Stimulated activated CD4-positive, alpha-beta T cell treated with anti-CD3 and anti-CD28 coated beads, Interleukin-1b, Interleukin-23, amount 100 ng/mL, for 1 hour (primary cell): Measurements from ENCODE around the gene IQCH.
A peak's percentile ranks its signal among the peaks of the same experiment; 100 is the strongest.

Source experiments
- DNase-seq, 2 donors: peaks; one replicate each; pipeline ENCODE4 v3.0.0-alpha.2; 2020; ENCODE audit warnings: low read depth in 2 of 2

Gene IQCH

DNA sequence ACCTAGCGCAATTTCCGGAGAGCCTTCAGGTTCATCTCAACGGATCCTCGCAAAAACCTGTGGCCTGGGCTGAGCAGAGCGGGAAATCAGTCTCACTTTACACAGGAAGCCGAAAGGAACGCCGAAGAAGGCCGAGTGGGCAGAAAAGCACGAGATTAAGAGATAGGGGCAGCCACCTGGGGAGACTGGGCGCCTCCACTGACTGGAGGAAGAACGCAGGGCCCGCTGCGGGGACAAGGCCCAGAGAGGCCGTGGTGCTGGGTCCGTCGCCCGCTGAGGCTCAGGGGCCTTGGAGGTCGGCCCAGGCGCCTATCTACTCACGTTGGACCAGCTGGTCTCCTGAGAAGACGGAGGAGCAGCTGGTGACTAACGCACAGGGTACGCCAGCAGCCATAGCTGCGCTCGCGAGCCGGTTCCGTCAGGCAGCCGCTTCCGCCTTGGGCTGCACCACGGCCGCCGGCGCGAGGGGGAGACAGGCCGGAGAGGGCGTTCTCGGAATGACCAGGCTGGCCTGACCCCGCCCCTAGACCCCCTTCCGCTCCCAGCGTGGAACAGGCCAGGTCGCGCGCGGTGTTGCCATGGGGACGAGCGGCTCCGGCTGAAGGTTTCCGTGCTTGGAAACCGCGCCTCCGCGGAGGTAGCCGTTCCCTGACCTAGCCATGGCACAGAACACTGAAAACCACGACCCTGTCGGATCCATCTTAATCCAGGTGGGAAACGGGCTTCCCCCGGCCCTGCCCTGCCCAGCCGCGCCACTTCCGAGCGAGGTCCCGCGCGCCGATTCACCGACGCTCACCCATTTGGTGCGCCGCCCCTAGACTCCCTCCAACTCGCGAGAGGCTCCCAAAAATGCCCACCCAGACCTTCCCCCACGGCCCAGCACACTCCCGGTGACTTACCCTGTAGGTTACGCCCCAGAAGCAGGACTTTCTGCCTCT lies at the start of gene IQCH, which contains the start of gene AAGAB:
Gene IQCH (plus strand): TSS at position 549 of the 938 bp plus-strand sequence. CDS start 111 bp downstream, at position 660.
Gene AAGAB (minus strand): TSS at position 424 of the 938 bp plus-strand sequence. CDS start 30 bp downstream, at position 394.
- peak; percentile 89 to 96 for DNase-seq

DNA sequence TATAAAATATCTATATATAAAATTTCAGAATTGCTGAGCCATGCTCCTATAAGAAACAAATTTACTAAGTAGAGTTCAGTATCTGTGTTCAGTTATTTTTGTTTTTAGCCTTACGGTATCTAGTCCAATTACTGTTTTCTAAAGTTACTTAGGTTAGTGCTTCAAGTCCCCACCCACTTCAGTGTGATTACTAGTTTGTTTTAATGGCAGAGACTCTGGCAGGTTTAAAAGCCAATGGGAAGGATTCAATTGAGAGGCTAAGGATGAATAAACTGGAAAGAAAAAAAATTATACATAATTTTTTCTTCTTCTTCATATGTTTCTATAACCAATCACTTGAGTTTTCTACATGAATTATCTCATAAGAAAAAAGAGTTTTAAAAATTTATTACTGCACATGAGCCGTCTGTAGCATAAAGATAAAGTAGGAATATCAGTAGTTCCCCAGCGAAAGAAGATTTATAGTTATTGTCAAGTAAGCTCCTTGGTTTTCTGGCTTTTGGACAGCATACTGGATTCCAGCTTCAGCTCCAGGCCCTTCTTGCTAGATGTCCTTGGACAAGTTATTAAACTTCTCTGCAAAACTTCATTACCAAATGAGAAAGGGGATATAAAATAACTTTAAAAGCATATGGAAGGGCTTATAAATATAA lies 46.9 kb upstream of the IQCH start:
- no peak for DNase-seq

DNA sequence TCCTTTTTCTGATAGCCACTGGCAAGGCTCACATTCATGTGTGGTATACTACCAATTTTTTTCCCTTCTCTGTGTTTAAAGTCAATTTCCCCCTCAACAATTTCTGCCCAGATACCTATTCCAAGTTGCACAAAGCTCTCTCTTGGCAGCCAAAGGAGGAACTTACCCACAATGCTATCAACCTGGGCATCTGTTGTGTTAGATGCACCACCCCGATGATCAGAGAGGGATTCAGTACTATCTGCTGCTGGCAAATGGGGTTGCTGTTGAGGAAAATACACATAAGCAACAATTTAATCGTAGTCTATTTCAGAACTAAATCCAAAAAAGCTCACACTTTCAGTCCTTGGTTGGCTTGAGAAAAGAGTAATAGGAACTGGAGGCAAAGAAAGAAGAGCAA lies 46.2 kb upstream of the IQCH start:
- no peak for DNase-seq

DNA sequence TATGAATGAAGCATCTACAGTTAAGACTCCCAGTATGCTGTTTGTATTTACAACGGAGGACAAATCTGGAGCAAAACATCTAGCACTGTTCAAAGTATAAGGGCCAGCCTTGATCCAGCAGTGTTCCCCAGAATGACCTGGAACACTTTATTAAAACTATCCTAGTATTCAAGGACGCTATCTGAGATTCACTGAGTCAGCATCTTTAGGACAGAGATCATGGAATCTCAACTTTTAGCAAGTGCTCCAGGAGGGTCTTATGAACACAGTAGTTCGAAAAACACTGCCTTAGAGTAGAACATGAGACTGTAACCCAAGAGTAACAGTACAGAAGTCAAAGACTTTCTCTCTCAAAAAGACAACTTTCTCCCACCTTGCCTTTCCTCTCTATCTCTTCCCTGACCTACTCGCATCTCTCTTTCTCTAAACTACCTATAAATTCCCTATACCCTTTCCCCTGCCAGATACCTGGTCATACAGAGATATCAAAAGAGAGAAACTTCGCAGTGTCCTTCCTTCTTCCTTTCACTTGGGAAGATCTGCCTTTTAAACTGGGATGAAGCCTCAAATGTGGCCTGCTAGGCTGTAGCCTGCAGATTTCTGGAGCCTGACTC lies 43.9 kb upstream of the IQCH start:
- DNase-seq = no peak

DNA sequence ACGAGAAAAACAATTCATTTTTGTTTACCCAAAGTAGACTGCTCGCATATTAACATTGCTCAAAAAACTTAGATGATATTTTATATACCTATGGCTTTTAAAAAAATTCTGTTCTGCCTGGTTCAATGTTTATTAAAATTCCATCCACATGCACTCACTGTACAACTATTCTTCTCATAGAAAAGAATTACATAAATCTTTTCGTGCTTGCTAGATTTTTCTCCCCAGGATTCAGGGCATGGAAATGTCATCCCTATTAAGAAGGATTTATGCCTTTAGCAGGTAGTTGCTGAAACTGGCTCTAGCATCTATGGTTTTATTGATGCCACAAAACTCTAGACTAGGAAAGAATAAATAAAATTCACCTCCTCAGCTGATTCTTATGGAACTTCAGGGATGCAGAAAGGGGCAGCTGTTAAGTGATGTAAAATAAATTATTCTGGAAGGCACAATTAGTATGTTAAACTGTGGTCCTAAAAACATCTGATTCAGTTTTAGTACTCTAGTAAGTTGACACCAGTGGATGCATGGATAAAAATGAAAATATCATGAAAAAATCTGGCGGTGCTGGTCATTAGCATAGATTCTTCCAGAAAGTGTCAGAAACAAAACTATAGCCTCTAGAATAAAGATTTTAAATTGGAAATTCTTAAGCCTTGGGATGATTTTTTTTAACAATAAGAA lies 41.8 kb upstream of the IQCH start:
- DNase-seq = no peak

DNA sequence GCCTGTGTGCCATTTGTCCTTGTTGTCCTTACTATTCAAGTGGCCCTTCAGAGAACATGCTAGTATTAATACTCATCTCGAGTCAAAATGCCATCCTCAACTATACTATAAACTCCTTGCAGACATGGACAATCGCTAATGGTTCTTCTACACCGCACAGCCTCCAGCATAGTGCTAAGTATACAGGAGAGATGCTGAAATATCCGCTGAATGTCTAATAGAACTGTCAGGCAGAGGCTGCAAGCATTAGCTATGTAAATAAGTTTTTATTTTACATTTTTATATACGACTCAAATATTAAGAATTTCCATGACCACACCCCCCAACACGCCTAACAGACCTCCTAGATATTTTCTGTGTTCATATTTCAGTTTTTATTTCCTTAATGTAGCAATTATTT lies 39.5 kb upstream of the IQCH start:
- DNase-seq = no peak

DNA sequence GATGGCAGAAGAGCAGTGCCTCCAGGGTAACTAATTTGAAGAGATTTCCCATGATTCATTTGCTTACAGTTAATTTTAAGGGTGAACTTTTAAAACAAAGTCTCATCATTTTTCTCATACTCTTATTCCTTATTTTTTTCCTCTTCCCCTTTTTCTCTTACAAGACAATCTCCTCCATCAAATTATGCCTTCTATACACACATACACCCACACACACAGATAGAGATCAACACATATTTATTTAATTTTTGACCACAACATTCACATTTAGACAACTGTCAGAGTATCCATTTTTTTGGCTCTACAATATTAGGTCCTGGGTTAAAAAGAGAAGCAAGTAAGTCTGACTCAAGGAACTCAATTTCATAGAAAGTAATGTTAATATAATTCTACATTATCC lies 37.7 kb upstream of the IQCH start:
- DNase-seq = no peak

DNA sequence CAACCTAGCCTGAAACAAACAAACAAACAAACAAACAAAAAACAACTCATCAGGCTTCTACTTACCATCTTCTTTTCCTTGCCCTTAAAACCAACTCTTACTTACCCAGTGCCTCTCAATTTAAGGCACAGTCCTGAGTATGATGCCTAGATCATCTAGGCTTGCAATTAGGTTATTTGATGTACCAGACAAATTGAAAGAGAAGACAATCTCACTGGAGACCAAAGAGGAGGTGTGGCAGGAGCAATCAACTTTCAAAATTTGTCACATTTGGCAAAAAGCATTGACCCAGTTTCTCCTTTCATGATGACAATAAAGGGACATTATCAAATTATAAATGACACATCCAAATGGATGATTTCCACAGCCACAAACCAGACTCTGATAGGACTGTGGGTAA lies 36.2 kb upstream of the IQCH start:
- DNase-seq = no peak

DNA sequence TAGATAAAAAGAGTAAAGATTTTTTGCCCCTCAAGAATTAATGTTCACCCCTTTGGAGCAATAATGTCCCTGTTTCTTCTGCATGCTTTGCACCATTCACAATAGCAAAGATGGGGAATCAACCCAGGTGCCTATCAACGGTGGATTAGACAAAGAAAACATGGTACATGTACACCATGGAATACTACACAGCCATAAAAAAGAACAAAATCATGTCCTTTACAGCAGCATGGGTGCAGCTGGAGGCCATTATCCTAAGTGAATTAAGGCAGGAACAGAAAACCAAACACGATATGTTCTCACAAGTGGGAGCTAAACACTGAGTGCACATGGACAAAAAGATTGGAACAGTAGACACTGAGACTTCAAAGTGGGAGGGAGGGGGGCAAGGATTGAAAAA lies 35.3 kb upstream of the IQCH start:
- DNase-seq = no peak

DNA sequence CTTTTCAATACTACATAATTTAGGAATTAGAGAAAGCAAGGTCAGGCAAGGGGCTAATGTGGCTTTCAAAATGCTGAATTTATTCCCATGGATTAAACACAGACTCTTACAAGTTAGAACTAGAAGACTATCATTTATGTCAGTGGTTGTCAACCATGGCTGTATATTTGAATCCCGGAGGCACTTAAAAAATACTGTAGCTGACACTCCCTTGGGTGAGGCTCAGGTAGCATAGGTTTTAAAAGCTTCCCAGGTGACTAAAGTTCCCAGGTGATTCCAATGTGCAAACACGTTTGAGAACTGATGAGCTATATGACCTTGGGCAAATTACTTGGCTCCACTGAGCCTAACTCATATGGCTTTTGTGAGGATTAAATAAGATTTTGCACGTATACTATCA lies 29.7 kb upstream of the IQCH start:
- DNase-seq = no peak

DNA sequence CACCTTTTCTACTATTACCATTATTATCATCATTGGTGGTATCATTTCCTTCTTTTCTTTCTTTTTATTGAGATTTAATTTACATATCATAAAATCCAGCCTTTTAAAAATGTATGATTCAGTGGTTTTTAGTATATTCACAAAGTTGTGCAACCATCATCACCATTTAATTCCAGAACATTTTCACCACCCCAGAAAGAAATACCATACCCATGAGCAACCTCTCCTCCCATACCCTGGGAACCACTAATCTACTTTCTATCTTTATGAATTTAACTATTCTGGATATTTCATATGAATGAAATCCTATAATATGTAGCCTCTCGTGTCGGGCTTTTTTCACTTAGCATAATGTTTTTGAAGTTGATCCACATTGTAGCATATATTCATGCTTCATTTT lies 29.2 kb upstream of the IQCH start:
- no peak for DNase-seq

DNA sequence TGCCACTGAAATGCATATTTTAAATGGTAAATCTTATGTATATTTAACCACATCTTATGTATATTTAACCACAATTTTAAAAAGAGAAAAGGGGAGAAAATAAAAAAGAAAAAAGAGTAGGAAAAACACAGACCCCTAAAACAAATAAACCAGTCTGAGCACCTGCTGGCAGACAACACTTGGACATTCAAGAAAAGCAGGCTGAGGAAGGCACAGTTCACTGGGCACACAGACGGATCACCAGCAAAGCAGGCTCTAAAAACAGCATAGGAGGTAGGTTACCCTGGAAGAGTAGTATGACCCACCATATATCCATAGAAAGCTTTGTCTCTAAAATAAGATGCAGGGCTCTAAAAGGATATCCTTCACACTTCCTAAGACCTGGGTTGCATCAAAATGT lies 27.2 kb upstream of the IQCH start:
- DNase-seq = no peak

DNA sequence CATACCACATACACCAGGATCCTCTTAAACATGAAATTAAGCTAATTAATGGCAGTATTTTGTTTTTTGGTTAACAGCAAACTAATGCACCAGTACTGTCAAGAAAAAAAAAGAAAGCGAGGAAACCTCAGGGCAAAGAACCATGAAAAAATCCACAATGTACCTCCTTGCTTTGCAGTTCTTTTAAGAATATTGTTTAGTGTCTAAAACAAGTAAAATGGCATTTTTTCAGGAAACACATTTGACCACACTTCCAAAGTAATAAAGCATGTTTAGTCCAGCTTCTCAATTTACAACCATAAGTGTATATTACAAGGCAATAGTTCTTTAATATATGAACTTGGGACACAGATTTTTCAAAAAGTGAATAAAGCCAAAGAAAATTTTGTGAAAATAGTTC lies 26.7 kb upstream of the IQCH start:
- DNase-seq = no peak

DNA sequence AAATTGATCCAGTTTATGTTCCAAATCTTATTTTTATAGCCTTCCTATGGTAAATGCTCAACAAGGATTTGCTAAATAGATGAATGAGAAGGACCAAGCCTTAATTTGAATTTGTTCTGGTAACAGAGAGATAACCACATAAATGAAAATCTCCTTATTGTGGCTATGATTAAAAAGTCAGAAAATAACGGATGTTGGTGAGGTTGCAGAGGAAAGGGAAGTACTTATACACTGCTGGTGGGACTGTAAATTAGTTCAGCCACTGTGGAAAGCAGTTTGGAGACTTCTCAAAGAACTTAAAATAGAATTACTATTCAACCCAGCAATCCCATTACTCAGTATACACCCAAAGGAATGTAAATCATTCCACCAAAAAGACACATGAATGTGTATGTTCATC lies 26.3 kb upstream of the IQCH start:
- DNase-seq = no peak

DNA sequence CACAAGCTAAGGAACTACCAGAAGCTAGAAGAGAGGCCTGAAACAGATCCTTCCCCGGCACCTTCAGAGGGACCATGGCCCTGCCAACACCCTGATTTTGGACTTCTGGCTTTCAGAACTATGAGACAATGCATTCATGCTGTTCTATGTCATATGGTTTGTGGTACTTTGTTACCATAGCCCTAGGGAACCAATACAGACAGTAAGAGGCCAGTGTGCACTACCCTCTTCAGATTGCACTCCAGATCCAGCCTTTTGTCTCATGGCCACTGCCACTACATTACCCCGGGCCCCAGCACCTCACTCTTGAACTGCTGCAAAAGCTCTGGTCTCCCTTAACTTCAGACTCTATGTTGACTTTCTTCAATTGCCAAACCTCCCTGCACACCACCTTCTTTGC lies 24.1 kb upstream of the IQCH start:
- DNase-seq = no peak

DNA sequence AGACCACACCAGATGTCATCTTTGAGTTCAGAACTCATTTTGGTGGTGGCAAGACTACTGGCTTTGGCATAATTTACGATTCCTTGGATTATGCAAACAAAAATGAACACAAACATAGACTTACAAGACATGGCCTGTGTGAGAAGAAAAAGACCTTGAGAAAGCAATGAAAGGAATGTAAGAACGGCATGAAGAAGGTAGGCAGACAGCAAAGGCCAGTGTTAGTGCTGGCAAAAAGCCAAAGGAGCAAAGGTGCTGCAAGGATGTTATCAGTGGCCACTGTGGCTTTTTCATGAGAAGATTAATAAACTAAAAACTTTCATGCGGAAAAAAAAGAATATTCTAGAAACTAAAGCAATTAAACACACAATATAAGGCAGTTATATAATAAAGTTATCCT lies 22.0 kb upstream of the IQCH start:
- no peak for DNase-seq

DNA sequence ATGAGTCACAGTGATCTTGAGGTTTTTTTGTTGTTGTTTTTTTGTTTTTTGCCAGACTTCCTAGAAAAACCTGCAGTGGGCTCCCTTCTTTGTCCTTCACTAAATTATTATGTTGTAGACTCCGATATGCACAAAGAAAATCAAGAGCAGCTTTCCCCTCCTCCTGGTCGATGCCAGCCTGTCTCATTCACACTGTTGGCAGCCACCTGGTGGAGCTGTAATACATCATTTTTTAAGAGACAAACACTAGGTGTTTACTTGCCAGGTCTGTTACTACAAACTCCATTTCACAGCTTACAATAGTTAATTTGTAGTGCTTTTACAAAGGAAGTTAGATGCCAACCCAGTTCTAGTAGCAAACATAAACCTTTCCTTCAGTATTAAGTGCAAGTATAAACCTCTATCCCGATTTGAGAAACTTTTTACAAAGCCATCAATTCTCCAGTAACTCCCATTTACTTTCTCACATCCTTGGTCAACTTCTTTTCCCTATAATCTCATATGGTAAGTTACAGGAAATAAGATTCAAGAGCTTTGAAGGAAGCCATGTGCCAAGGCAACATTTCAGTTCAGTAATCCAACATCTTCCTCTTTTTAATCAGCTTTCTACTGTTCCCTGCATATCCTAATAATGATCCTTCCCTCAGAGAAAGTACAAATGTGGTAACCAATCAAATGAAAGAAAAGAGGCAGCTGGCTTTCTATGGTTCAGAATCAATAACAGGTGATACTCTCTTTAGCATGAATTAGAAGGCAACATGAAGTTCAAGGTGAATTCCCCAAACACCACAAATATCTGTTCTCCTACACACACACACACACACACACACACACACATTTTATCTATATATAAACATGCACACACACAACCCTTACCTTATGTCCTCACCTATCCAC lies 14.1 kb upstream of the IQCH start:
- DNase-seq = no peak

DNA sequence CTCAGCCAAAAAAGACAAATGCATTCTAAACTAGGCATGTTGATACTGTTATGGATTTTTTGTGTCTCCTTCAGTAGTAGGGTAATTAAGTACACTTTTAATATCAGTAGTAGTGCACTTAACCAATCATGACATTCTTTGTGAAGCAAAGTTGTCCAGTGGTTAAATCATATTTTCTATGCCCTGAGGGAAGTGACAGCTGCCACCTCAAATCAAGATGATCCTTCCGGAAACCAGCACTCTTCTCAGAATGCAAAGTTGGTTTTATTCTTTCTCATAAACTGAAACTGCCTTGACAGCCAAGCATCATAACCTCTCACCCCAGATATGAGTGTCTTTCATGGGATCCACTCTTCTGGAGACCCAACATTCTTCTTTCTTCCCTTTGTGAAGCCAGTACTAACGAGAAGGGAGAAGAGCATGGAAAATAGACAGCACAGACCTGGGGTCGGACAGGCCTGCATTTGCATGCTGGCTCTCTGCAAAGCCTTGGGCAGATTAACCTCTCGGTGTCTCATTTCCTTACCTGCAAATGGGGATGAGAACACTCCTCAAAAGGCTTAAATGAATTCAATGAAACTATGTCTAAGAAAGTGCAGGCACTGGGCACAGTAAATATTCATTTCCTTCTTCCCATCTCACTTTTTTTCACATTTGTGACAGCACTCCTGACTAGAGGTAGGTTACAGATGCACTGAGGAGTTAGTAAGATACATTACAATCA lies 13.3 kb upstream of the IQCH start:
- DNase-seq = no peak

DNA sequence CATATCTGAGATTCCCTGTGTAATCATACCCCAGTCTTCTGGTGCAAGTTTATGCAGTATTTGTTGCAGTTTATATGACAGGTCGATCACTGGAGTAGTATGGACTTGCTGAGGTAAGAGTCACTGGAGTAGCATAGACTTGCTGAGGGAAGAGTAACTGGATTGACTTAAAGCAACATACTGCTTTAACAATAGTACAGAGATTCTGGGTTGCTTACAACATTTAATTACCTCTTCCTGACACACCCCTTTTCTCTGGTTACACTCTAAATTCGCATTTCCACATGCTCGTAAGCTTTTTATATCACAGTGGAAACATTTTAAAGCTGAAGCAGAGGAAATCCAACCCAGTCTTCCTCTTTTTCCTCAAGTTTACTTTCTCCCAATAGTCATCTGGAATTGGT lies 11.9 kb upstream of the IQCH start:
- no peak for DNase-seq

DNA sequence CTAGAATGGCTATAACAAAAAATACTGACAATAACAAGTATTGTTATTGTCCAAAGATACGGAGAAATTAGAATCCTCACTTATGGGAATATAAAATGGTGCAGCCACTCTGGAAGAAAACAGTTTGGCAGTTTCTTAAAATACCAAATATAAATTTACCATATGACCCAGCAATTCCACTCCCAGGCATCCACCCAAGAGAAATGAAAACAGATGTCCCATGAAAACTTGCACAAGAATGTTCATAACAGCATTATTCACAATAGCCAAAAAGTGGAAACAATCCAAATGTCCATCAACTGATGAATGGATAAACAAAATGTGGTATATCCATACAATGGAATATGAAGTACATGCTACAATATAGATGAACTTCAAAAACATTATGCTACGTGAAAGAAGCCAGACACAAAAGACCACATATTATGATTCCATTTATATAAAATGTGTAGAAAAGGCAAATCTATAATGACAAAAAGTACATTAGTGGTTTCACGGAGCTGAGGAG lies 9.6 kb upstream of the IQCH start:
- DNase-seq = no peak
